ENCODE measurements around the gene DPPA4.

- TF ChIP-seq EZH2 (IDR thresholded peaks at IDR 0.05) (no peak), EZH2phosphoT487 (IDR thresholded peaks at IDR 0.05) (no peak), CTCF (IDR thresholded peaks at IDR 0.05) (no peak)
These were observed 45.2 kb upstream of the DPPA4 start for GRCh38 chr3:109382588-109382987.
